Activated naive CD4-positive, alpha-beta T cell treated with anti-CD3 and anti-CD28 coated beads, Interleukin-2, amount 50 U/mL, for 72 hours (primary cell): Measurements from ENCODE around the gene VRK1. TPM values are rescaled to one million over a fixed set of nuclear protein-coding genes. Genes with fewer than 3 reads are reported as not detected.
"Not testable (repeated sequence)": the region's sequence is repeated elsewhere in the genome, so short reads cannot be mapped to it uniquely, and the experiment has no call there.

Source experiments
- ATAC-seq, 2 donors: fragments of 150-1000 bp; cut with Tn5 transposase; 2 replicates each; pipeline ENCODE4 v1.10.0; 2021; ENCODE audit warnings: mild to moderate bottlenecking in 2 of 2, moderate library complexity in 2 of 2
- DNase-seq, 2 donors: peaks; one replicate each; pipeline ENCODE4 v3.0.0; 2021 to 2022; ENCODE audit warnings: low spot score in 2 of 2
- H3K27ac Mint-ChIP-seq, 2 donors: one replicate each; pipeline ENCODE4 v1.8.0; 2022; ENCODE audit warnings: mild to moderate bottlenecking in 2 of 2, mixed read lengths in 2 of 2
- H3K36me3 Mint-ChIP-seq, 2 donors: one replicate each; pipeline ENCODE4 v1.8.0; 2022; ENCODE audit warnings: mixed read lengths in 2 of 2
- H3K9me3 Mint-ChIP-seq, 2 donors: one replicate each; pipeline ENCODE4 v1.8.0; 2022; ENCODE audit warnings: mixed read lengths in 2 of 2
- total RNA-seq, 2 donors: library from RNA; stranded (reverse); gene quantifications; one replicate each; pipeline ENCODE4 v1.2.3, GENCODE V29; 2022

Gene VRK1, protein sequence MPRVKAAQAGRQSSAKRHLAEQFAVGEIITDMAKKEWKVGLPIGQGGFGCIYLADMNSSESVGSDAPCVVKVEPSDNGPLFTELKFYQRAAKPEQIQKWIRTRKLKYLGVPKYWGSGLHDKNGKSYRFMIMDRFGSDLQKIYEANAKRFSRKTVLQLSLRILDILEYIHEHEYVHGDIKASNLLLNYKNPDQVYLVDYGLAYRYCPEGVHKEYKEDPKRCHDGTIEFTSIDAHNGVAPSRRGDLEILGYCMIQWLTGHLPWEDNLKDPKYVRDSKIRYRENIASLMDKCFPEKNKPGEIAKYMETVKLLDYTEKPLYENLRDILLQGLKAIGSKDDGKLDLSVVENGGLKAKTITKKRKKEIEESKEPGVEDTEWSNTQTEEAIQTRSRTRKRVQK
- total RNA-seq: 10 to 100 TPM; 51.7 to 63.1 TPM

GRCh38 chr14:96796851-96797581, at the start of gene VRK1:
TSS of gene VRK1 (plus strand) at chr14:96797382. CDS start at chr14:96833472, 36,090 bp downstream.
- Mint-ChIP-seq H3K9me3 (no peaks in the 10 kb centered on the region), H3K36me3 (peaks cover 11 to 13% of the 10 kb centered on the region in 2 donors), H3K27ac (peak within 1 kb of the TSS; percentile 94 to 96)
- DNase-seq: peak; percentile 89 to 92
- ATAC-seq: peak; percentile 98 to 99

DNA sequence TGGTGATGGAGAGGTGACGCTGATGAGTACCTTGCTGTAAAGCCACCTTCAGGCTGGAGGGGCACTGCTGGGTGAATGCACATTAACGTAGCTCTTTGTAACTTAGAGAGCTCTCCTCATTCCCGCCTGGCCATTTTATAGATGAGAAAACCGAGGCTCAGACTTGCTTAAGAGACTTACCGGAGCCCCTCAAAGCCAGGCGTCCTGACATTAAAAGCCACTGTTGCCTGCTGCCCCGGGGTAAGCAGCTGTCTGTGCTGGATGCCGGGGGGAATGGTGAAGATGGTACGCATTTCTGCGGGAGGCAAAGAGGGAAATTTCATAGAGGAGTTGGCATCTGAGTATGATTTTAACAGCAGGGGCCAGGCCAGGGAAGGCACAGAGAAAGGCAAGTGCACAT, 49.6 kb upstream of the VRK1 start:
- DNase-seq (no peak), ATAC-seq (no peak)
- peak overlapping the region in 1 of 2 donors; percentile 55 for H3K27ac Mint-ChIP-seq
- no peaks in the 10 kb centered on the region for H3K9me3 Mint-ChIP-seq
- H3K36me3 Mint-ChIP-seq: no peaks in the 10 kb centered on the region

DNA sequence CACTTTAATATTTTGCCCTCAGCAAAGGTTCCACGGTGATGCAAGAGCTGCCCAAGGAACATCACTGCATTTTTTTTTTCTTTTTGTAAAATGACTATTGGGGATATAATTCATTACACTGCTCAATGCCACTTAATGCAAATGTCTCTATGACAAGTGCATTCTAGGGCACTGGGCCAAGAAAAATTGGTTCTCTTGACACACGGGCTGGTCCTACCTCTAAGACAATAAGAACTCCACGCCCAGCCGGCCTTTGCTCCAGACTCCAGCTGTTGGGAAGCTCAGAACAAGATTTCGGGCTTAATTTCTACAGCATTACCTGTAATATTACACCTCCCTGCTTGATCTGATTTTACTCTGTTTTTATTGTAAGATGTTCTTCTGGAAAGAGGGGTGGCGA, 48.8 kb upstream of the VRK1 start:
- no peaks in the 10 kb centered on the region for H3K9me3 Mint-ChIP-seq
- ATAC-seq (no peak), DNase-seq (no peak)
- no peaks in the 10 kb centered on the region for H3K36me3 Mint-ChIP-seq
- no peak overlapping the region for H3K27ac Mint-ChIP-seq

DNA sequence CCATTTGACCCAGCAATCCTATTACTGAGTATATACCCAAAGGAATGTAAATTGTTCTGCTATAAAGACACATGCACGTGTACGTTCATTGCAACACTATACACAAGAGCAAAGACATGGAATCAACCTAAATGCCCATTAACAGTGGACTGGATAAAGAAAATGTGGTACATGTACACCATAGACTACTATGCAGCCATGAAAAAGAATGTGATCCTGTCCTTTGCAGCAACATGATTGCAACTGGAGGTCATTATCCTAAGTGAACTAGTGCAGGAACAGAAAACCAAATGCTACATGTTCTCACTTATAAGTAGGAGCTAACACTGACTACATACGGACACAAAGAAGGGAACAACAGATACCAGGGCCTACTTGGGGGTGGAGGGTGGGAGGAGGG, 45.7 kb upstream of the VRK1 start:
- no peaks in the 10 kb centered on the region for H3K9me3 Mint-ChIP-seq
- ATAC-seq (no peak), DNase-seq (no peak)
- H3K27ac Mint-ChIP-seq: no peak overlapping the region
- H3K36me3 Mint-ChIP-seq: no peaks in the 10 kb centered on the region

DNA sequence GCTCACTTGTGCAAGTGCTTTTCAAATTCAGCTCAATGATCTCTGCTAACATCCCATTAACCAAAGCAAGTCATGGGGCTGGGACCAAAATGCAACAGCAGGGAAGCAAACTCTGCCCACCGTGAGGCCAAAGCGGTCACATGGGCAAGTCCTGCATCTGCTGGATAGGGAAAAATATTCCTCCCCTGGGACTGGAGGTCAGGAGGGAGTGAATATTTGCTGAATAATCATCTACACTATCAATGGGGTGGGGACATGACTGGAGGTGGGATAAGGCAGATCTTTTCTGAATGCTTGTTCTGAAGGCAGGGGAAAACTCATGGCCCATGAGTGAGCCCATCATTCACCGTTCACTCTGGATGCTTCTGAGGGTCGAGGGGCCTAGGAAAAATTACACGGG, 45.1 kb upstream of the VRK1 start:
- DNase-seq: no peak
- Mint-ChIP-seq H3K36me3 (no peaks in the 10 kb centered on the region), H3K27ac (no peak overlapping the region), H3K9me3 (no peaks in the 10 kb centered on the region)
- ATAC-seq: no peak

DNA sequence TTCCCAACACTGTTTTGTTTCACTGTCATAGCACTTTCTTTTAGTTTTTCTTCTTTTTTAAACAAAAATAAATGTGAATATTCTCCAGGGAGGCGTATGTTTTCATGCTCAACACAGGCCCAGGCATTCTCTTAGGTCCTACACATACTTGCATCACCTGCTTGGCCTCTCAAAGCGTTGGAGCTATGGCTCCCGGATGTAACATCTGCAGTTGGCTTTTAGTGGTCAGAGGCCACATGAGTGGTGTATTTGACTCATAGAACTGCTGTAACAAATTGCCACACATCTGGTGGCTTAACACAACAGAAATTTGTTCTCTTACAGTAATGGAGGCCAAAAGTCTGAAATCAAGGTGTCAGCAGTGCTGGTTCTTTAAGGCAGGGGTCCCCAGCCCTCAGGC, 44.6 kb upstream of the VRK1 start:
- H3K36me3 Mint-ChIP-seq: no peaks in the 10 kb centered on the region
- ATAC-seq: no peak
- DNase-seq: no peak
- H3K27ac Mint-ChIP-seq: no peak overlapping the region
- no peaks in the 10 kb centered on the region for H3K9me3 Mint-ChIP-seq

DNA sequence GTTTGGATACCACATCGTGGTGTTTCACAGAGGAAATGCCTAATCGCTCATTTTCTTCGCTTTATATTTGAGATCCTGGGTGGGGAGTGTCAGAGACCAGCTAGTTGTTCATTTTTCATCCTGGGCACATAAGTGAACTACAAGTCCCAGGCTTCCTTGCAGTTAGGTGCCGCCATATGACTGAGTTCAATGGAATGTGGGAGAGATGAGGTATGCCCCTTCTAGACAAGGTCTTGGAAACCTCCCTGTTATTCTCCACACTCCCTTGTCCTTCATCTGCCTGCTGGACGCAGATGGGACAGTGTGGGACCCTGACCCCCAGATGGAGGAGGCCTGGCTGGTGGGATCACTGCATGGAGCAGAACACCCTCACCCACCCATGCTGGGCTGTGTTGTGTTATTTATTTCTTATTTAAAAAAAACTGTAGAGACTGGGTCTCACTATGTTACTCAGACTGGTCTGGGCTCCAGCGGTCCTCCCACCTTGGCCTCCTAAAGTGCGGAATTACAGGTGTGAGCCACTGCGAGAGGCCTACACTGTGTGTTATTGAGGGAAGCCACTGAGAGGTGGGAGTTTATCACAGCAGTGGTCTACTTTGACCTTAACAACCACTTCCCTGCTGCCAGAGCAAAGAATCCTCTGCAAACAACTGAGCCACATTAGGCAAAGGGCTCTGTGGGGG, 42.9 kb upstream of the VRK1 start:
- H3K27ac Mint-ChIP-seq: no peak overlapping the region
- no peak for DNase-seq
- H3K36me3 Mint-ChIP-seq: no peaks in the 10 kb centered on the region
- no peaks in the 10 kb centered on the region for H3K9me3 Mint-ChIP-seq
- ATAC-seq: no peak

DNA sequence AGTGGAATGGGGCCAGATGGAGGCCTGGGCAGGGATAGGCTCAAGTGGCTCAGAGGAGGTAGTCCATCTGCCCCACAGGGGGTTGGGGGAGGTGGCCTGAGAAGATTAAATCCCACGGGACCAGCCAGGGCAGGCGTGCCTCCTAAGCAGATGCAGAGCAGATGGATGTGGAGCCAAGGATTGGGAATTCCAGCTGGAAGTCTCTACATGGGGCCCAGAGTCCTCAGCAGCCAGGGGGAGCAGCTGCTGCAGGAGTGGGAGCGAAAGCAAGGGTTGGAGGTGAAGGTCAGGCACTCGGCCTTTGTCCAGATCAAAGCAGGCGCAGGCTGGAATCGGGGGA, 42.4 kb upstream of the VRK1 start:
- no peak for DNase-seq
- Mint-ChIP-seq H3K36me3 (no peaks in the 10 kb centered on the region), H3K27ac (no peak overlapping the region), H3K9me3 (no peaks in the 10 kb centered on the region)
- no peak for ATAC-seq

DNA sequence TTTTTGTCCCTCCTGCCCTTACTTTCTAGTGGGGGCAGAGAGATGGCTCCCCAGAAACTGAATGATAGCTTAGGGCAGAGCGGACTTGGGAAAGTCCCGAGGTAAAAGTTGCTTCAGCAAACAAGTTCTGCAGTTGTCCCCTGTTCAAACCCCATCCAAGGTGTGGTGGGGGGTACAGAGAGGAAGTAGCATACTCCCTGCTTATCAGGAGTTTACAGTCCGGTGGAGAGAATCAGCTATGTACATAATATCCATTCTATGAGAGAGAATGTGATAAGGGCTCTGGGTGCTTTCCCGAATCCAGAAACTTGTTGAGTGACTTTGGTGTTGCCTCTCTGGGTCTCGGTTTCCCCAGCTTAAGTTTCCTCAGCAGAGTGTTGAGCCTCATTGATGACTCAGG, 40.4 kb upstream of the VRK1 start:
- ATAC-seq (no peak), DNase-seq (no peak)
- no peaks in the 10 kb centered on the region for H3K36me3 Mint-ChIP-seq
- no peak overlapping the region for H3K27ac Mint-ChIP-seq
- no peaks in the 10 kb centered on the region for H3K9me3 Mint-ChIP-seq

DNA sequence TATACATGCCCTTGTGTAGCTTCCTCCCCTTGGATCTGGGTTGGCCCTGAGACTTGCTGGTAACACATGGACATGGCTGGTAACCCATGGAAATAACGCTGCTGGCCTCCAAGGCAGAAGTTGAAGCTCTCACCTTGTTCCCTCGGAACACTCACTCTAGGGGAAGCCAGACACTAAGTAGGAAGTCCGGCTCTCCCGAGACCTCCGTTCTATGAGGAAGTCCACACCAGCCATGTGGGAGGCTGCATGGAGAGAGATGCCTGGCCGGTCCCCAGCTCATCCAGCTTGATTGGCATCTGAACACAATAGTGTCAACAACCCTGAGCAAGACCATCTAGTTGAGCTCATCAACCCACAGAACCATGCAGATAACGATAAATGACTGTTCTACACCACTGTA, 39.7 kb upstream of the VRK1 start:
- Mint-ChIP-seq H3K27ac (no peak overlapping the region), H3K9me3 (no peaks in the 10 kb centered on the region), H3K36me3 (no peaks in the 10 kb centered on the region)
- ATAC-seq (no peak), DNase-seq (no peak)

DNA sequence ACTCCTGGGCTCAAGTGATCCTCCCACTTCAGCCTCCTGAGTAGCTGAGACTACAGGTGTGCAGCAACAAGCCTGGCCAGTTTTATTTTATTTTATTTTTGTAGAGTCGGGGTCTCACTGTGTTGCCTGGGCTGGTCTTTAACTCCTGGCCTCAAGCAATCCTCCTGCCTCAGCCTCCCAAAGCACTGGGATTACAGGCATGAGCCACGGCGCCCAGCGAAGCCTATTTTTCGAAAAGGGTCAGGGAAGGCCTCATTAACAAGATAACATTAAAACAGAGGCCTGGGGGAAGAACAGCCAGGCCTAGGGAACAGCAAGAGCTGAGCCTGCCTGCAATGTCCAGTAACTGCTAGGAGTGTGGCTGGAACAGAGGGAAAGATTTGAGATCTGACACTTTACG, 36.1 kb upstream of the VRK1 start:
- H3K36me3 Mint-ChIP-seq: no peaks in the 10 kb centered on the region
- no peak for DNase-seq
- H3K27ac Mint-ChIP-seq: no peak overlapping the region
- no peak for ATAC-seq
- no peaks in the 10 kb centered on the region for H3K9me3 Mint-ChIP-seq

DNA sequence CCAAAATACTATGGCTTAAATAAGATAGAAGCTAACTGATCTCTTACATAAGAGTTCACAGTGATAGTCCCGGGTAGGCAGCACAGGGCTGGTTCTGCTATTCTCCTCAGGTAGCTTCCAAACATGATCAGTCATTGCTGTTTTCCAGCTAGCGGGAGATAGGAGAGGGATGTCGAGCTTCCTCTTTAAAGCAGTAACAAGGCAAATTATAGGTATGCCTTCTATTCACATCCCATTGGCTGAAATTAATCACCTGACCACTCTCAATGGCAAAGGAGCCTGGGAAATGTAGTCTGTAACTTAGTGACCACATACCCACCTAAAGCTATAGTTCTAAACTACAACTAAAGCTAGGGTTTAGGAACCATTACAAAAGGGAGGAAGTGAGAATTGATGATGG, 34.5 kb upstream of the VRK1 start:
- no peak overlapping the region for H3K27ac Mint-ChIP-seq
- ATAC-seq (peak; percentile 89 to 95), DNase-seq (peak in 1 of 2 donors; percentile 27)
- H3K36me3 Mint-ChIP-seq: no peaks in the 10 kb centered on the region
- H3K9me3 Mint-ChIP-seq: no peaks in the 10 kb centered on the region

GRCh38 chr14:96764012-96764411, 33.2 kb upstream of the VRK1 start:
- DNase-seq: no peak
- ATAC-seq: no peak
- Mint-ChIP-seq H3K36me3 (no peaks in the 10 kb centered on the region), H3K27ac (no peak overlapping the region), H3K9me3 (no peaks in the 10 kb centered on the region)

GRCh38 chr14:96765205-96765604, 32.0 kb upstream of the VRK1 start:
- ATAC-seq, H3K9me3 Mint-ChIP-seq, H3K27ac Mint-ChIP-seq, DNase-seq, H3K36me3 Mint-ChIP-seq: not testable (repeated sequence)

GRCh38 chr14:96772929-96773328, 24.3 kb upstream of the VRK1 start:
- Mint-ChIP-seq H3K27ac (no peak overlapping the region), H3K9me3 (no peaks in the 10 kb centered on the region), H3K36me3 (no peaks in the 10 kb centered on the region)
- DNase-seq: no peak
- no peak for ATAC-seq

DNA sequence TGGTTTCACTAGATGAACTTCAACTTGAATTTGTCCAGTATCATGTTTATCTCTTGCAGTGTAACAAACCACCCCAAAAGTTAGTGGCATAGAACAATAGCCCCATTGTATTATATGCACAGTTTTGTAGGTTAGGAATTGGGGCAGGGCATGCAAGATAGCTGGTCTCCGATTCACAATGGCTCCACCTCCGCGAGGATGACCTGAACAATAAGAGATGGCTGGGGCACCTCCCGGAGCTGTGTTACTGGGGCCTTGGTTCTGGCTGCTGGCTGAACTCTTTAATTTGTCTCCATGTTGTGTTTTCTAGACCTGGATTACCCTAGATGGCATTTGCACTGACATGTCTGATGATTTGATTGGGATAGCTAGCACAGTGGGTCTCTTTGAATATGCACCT, 20.4 kb upstream of the VRK1 start:
- DNase-seq (no peak), ATAC-seq (no peak)
- Mint-ChIP-seq H3K9me3 (no peaks in the 10 kb centered on the region), H3K36me3 (no peaks in the 10 kb centered on the region), H3K27ac (no peak overlapping the region)

GRCh38 chr14:96780500-96780899, 16.7 kb upstream of the VRK1 start:
- DNase-seq (no peak), ATAC-seq (no peak)
- Mint-ChIP-seq H3K36me3 (no peaks in the 10 kb centered on the region), H3K27ac (no peak overlapping the region), H3K9me3 (no peaks in the 10 kb centered on the region)
